GM19397 (cell line): ENCODE measurements around the gene DBN1.

Experiments used
- ATAC-seq: cut with Tn5 transposase; IDR thresholded peaks from one replicate; pipeline ENCODE4 v1.9.1; 2021; ENCODE audit warnings: mild to moderate bottlenecking, moderate library complexity; ENCODE audit not compliant: unreplicated experiment

DBN1 gene

GRCh38 chr5:177505075-177505474 is 31.6 kb upstream of the DBN1 start:
- ATAC-seq: no peak

GRCh38 chr5:177504086-177505056 is 30.9 kb upstream of the DBN1 start:
- no peak for ATAC-seq

GRCh38 chr5:177503351-177504085 is 30.1 kb upstream of the DBN1 start:
- no peak for ATAC-seq

- ATAC-seq: no peak
Measured at GRCh38 chr5:177502886-177503285, 29.5 kb upstream of the DBN1 start.

GRCh38 chr5:177501874-177502678 is 28.6 kb upstream of the DBN1 start:
- ATAC-seq: no peak

- no peak for ATAC-seq
Measured at GRCh38 chr5:177500685-177501522, 27.5 kb upstream of the DBN1 start.

GRCh38 chr5:177499842-177500241 is 26.4 kb upstream of the DBN1 start:
- no peak for ATAC-seq

- ATAC-seq: no peak
Measured at GRCh38 chr5:177498013-177498787, 24.8 kb upstream of the DBN1 start.

- peak; percentile 81 for ATAC-seq
Measured at GRCh38 chr5:177497292-177498012, 24.0 kb upstream of the DBN1 start, which contains the start of gene PDLIM7. Gene PDLIM7, minus strand, starts transcription at chr5:177497604. Its CDS starts 1,092 bp downstream, at chr5:177496512.

- no peak for ATAC-seq
Measured at GRCh38 chr5:177496727-177497291, 23.4 kb upstream of the DBN1 start.

GRCh38 chr5:177496070-177496726 is 22.8 kb upstream of the DBN1 start:
- no peak for ATAC-seq

- ATAC-seq: no peak
Measured at GRCh38 chr5:177495243-177496060, 22.0 kb upstream of the DBN1 start.

- ATAC-seq: no peak
Measured at GRCh38 chr5:177494346-177495195, 21.1 kb upstream of the DBN1 start.

- ATAC-seq: no peak
Measured at GRCh38 chr5:177493795-177494345, 20.4 kb upstream of the DBN1 start.

- ATAC-seq: no peak
Measured at GRCh38 chr5:177492841-177493240, 19.4 kb upstream of the DBN1 start.
